ENCODE results near the gene C4orf50. TPM values are rescaled to one million over a fixed set of nuclear protein-coding genes. Genes with fewer than 3 reads are reported as not detected.
"Not testable (repeated sequence)": the region's sequence is repeated elsewhere in the genome, so short reads cannot be mapped to it uniquely, and the experiment has no call there.

Gene C4orf50
- total RNA-seq, 1 donor from 2014 or later: not detected

- Mint-ChIP-seq H3K9me3 (no peaks in the 10 kb centered on the region), H3K36me3 (ENCODE audit: low read depth) (no peaks in the 10 kb centered on the region), H3K27me3 (peaks cover 29% of the 10 kb centered on the region), H3K4me1 (no peaks in the 10 kb centered on the region), H3K27ac (no peak overlapping the region), H3K4me3 (no peak overlapping the region)
- ChIA-PET CTCF (no interaction called here), POLR2A (no interaction called here)
- no peak for DNase-seq
- ATAC-seq (ENCODE audit: low read depth): no peak
- intact Hi-C loops (cut with micrococcal nuclease): no loop called here
- TF ChIP-seq CTCF (IDR thresholded peaks at IDR 0.05): no peak
These were observed 10.1 kb downstream of the C4orf50 start for GRCh38 chr4:6008092-6008551.

- Mint-ChIP-seq H3K4me3 (no peak overlapping the region), H3K4me1 (no peaks in the 10 kb centered on the region), H3K36me3 (ENCODE audit: low read depth) (no peaks in the 10 kb centered on the region), H3K27ac (no peak overlapping the region), H3K9me3 (no peaks in the 10 kb centered on the region), H3K27me3 (peaks cover 15% of the 10 kb centered on the region)
- no peak for DNase-seq
- intact Hi-C loops (cut with micrococcal nuclease): no loop called here
- ChIA-PET CTCF (no interaction called here), POLR2A (no interaction called here)
- ATAC-seq (ENCODE audit: low read depth): no peak
- TF ChIP-seq CTCF (IDR thresholded peaks at IDR 0.05): no peak
These were observed 13.1 kb downstream of the C4orf50 start for GRCh38 chr4:6005175-6005574.

GRCh38 chr4:6003485-6003884 is 14.7 kb downstream of the C4orf50 start:
- H3K9me3 Mint-ChIP-seq; H3K4me3 Mint-ChIP-seq; intact Hi-C loops (cut with micrococcal nuclease); CTCF ChIA-PET; H3K36me3 Mint-ChIP-seq (ENCODE audit: low read depth); H3K27me3 Mint-ChIP-seq; ATAC-seq (ENCODE audit: low read depth); POLR2A ChIA-PET; DNase-seq; H3K27ac Mint-ChIP-seq; H3K4me1 Mint-ChIP-seq: not testable (repeated sequence)

GRCh38 chr4:6002926-6003325 is 15.3 kb downstream of the C4orf50 start:
- no peak for TF ChIP-seq CTCF (IDR thresholded peaks at IDR 0.05)
- ATAC-seq (ENCODE audit: low read depth) (no peak), DNase-seq (no peak)
- POLR2A ChIA-PET: no interaction called here
- Mint-ChIP-seq H3K9me3 (no peaks in the 10 kb centered on the region), H3K4me1 (no peaks in the 10 kb centered on the region), H3K27ac (no peak overlapping the region), H3K36me3 (ENCODE audit: low read depth) (no peaks in the 10 kb centered on the region), H3K4me3 (no peak overlapping the region), H3K27me3 (peaks cover 7% of the 10 kb centered on the region)
- CTCF ChIA-PET: no interaction called here
- intact Hi-C loops (cut with micrococcal nuclease): no loop called here

GRCh38 chr4:6002492-6002833 is 15.8 kb downstream of the C4orf50 start:
- Mint-ChIP-seq H3K4me3 (no peak overlapping the region), H3K4me1 (no peaks in the 10 kb centered on the region), H3K27me3 (peaks cover 7% of the 10 kb centered on the region), H3K36me3 (ENCODE audit: low read depth) (no peaks in the 10 kb centered on the region), H3K27ac (no peak overlapping the region), H3K9me3 (no peaks in the 10 kb centered on the region)
- DNase-seq (no peak), ATAC-seq (ENCODE audit: low read depth) (no peak)
- TF ChIP-seq CTCF (IDR thresholded peaks at IDR 0.05): no peak
- POLR2A ChIA-PET: no interaction called here
- CTCF ChIA-PET: no interaction called here
- intact Hi-C loops (cut with micrococcal nuclease): no loop called here

GRCh38 chr4:6001680-6002491 is 16.3 kb downstream of the C4orf50 start:
- no peak overlapping the region for H3K27ac Mint-ChIP-seq
- no peaks in the 10 kb centered on the region for H3K9me3 Mint-ChIP-seq
- no peak for ATAC-seq (ENCODE audit: low read depth)
- no peaks in the 10 kb centered on the region for H3K36me3 Mint-ChIP-seq (ENCODE audit: low read depth)
- no peak overlapping the region for H3K4me3 Mint-ChIP-seq
- CTCF ChIA-PET: no interaction called here
- TF ChIP-seq CTCF (IDR thresholded peaks at IDR 0.05): no peak
- peaks cover 6% of the 10 kb centered on the region for H3K27me3 Mint-ChIP-seq
- H3K4me1 Mint-ChIP-seq: no peaks in the 10 kb centered on the region
- POLR2A ChIA-PET: no interaction called here
- intact Hi-C loops (cut with micrococcal nuclease): no loop called here
- DNase-seq: no peak
